A549 (cell line): Measurements from ENCODE around the gene IFT74. TPM values are rescaled to one million over a fixed set of nuclear protein-coding genes. Genes with fewer than 3 reads are reported as not detected.

Experiments
- ATAC-seq, 2 experiments: fragments of 200-7000 bp in 1 of 2; fragments of >200 bp in 1 of 2; cut with Nextera tagmentation in 1 of 2; cut with Tn5 transposase in 1 of 2; 3 replicates each; pipeline versions ENCODE4 v1.8.0 to v1.9.1; 2018 to 2020; ENCODE audit warnings: mild to moderate bottlenecking in 1 of 2, moderate library complexity in 1 of 2
- CTCF ChIA-PET: fragments of 300-600 bp; sonication (Branson Sonifier 250); formaldehyde crosslinking; extraction: SDS; loops from one replicate; lab custom pipeline; 2021; ENCODE audit warnings: antibody characterized with exemption, inconsistent platforms; lab: Yijun Ruan, JAX
- POLR2A ChIA-PET: fragments of 350-600 bp; formaldehyde crosslinking; extraction: SDS; loops from one replicate; lab custom pipeline; 2021; ENCODE audit warnings: antibody characterized with exemption, inconsistent platforms; lab: Yijun Ruan, JAX
- DNase-seq, 2 experiments: peaks; one replicate each; pipeline versions ENCODE4 v3.0.0 to v3.0.0-alpha.2; 2011 to 2016; ENCODE audit warnings: low read depth in 1 of 2, low spot score in 1 of 2
- FAIRE-seq: peaks from 2 replicates; lab custom pipeline; 2011; peaks lifted over from hg19 to GRCh38; lab: Jason Lieb, UNC
- H3K27ac ChIP-seq, 2 experiments: fragments of >200 bp; sonication (Bioruptor Twin); formaldehyde crosslinking; 3 replicates each; pipeline ENCODE4 v1.5.1; 2016 to 2017
- H3K4me1 ChIP-seq: fragments of >200 bp; sonication (Bioruptor Twin); formaldehyde crosslinking; 3 replicates; pipeline ENCODE4 v1.6.1; 2016
- H3K4me2 ChIP-seq: fragments of >200 bp; sonication (Bioruptor Twin); formaldehyde crosslinking; 3 replicates; pipeline ENCODE4 v1.6.1; 2016
- H3K4me3 ChIP-seq: fragments of >200 bp; sonication (Bioruptor Twin); formaldehyde crosslinking; 3 replicates; pipeline ENCODE4 v1.5.1; 2016
- H3K9me3 ChIP-seq: fragments of >200 bp; sonication (Bioruptor Twin); formaldehyde crosslinking; 3 replicates; pipeline ENCODE4 v1.6.1; 2016
- BHLHE40 ChIP-seq: IDR thresholded peaks from 2 replicates; pipeline ENCODE4 v1.6.1; 2012; ENCODE audit warnings: low read depth, low read length, inconsistent platforms
- CHD2 ChIP-seq: fragments of 150-350 bp; IDR thresholded peaks from 2 replicates; pipeline ENCODE4 v1.6.1; 2014; ENCODE audit warnings: low read length; ENCODE audit not compliant: partially characterized antibody
- CTCF ChIP-seq: fragments of >200 bp; sonication (Bioruptor Twin); formaldehyde crosslinking; IDR thresholded peaks from 3 replicates; pipeline ENCODE4 v1.5.1; 2016
- ELK1 ChIP-seq: fragments of 150-350 bp; IDR thresholded peaks from 2 replicates; pipeline ENCODE4 v1.6.1; 2014; ENCODE audit warnings: low read depth, mild to moderate bottlenecking, low read length
- ESRRA ChIP-seq: fragments of 150-350 bp; IDR thresholded peaks from 2 replicates; pipeline ENCODE4 v1.6.1; 2014; ENCODE audit warnings: mild to moderate bottlenecking, low read length, borderline replicate concordance
- GATA3 ChIP-seq: IDR thresholded peaks from 2 replicates; pipeline ENCODE4 v1.6.1; 2012; ENCODE audit warnings: borderline replicate concordance
- HDAC2 ChIP-seq: fragments of 200-600 bp; sonication (generic); IDR thresholded peaks from 2 replicates; pipeline ENCODE4 v1.6.1; 2016
- HMGXB4 ChIP-seq: fragments of 250-450 bp; sonication (Bioruptor Pico); IDR thresholded peaks from 2 replicates; pipeline ENCODE4 v1.5.0; 2021; ENCODE audit warnings: mild to moderate bottlenecking, moderate library complexity, borderline replicate concordance
- KDM1A ChIP-seq: fragments of 200-600 bp; sonication (generic); IDR thresholded peaks from 2 replicates; pipeline ENCODE4 v1.6.1; 2016; ENCODE audit warnings: low read depth, mild to moderate bottlenecking
- NR3C1 ChIP-seq: fragments of >200 bp; sonication (Bioruptor Twin); formaldehyde crosslinking; IDR thresholded peaks from 3 replicates; pipeline ENCODE4 v1.6.1; 2017
- PBX3 ChIP-seq: IDR thresholded peaks from 2 replicates; pipeline ENCODE4 v1.6.1; 2012
- PHF8 ChIP-seq: fragments of 200-600 bp; sonication (generic); IDR thresholded peaks from 2 replicates; pipeline ENCODE4 v1.6.1; 2016; ENCODE audit warnings: low read depth, mild to moderate bottlenecking, antibody characterized with exemption, moderate library complexity, borderline replicate concordance
- REST ChIP-seq: fragments of 200-600 bp; sonication (generic); IDR thresholded peaks from 2 replicates; pipeline ENCODE4 v1.6.1; 2016; ENCODE audit warnings: antibody characterized with exemption, mild to moderate bottlenecking, moderate library complexity
- RFX5 ChIP-seq: fragments of 450-650 bp; IDR thresholded peaks from 2 replicates; pipeline ENCODE4 v1.7.1; 2014; ENCODE audit warnings: antibody characterized with exemption, mild to moderate bottlenecking, moderate library complexity
- RNF2 ChIP-seq: fragments of 200-600 bp; sonication (generic); IDR thresholded peaks from 2 replicates; pipeline ENCODE4 v1.6.1; 2016; ENCODE audit warnings: low read depth, mild to moderate bottlenecking, antibody characterized with exemption, moderate library complexity, borderline replicate concordance
- ZC3H11A ChIP-seq: fragments of 450-650 bp; IDR thresholded peaks from 2 replicates; pipeline ENCODE4 v1.6.1; 2014; ENCODE audit warnings: antibody characterized with exemption, mild to moderate bottlenecking
- ZFP36 ChIP-seq: fragments of 450-650 bp; IDR thresholded peaks from 2 replicates; pipeline ENCODE4 v1.6.1; 2014; ENCODE audit warnings: borderline replicate concordance; ENCODE audit not compliant: partially characterized antibody
- ZNF302 ChIP-seq: fragments of 250-450 bp; sonication (Bioruptor Pico); IDR thresholded peaks from 2 replicates; pipeline ENCODE4 v1.9.0; 2021; ENCODE audit warnings: inconsistent platforms, mild to moderate bottlenecking, moderate library complexity
- WGBS: methylation state at CpG from one replicate; pipeline ENCODE4 v1.1.6; 2017; ENCODE audit errors: missing lambda C conversion rate; 5-methylcytosine and 5-hydroxymethylcytosine counted together
- polyA plus RNA-seq, 4 experiments: library from polyadenylated mRNA; depleted of rRNA in 3 of 4; stranded (reverse); fragments of >200 nt; fragmentation: RNase III in 1 of 4; extraction: RNeasy Plus Mini Kit Qiagen cat#74134 plus additional on column Dnase treatment in 1 of 4; gene quantifications; 2 replicates in 3 of 4; 3 replicates in 1 of 4; pipeline ENCODE4 v1.2.3, GENCODE V29; 2011 to 2017

The IFT74 gene
- polyA plus RNA-seq, 2 of the 4 experiments (the other 2 are of a cell fraction): 16.1 to 26.3 TPM

- TF ChIP-seq HMGXB4 (CRISPR knock-in tag): no peak
- no peak for TF ChIP-seq KDM1A
- no peak for TF ChIP-seq RNF2
- TF ChIP-seq NR3C1: no peak
- TF ChIP-seq ELK1: no peak
- TF ChIP-seq RFX5: no peak
- no peak for TF ChIP-seq ESRRA
- TF ChIP-seq HDAC2: no peak
- TF ChIP-seq PHF8: no peak
- no peak for TF ChIP-seq REST
- TF ChIP-seq ZFP36: no peak
- no peak for TF ChIP-seq PBX3
- no peak for TF ChIP-seq ZC3H11A
- TF ChIP-seq ZNF302: no peak
- no peak for TF ChIP-seq GATA3
- no peak for TF ChIP-seq CHD2
- TF ChIP-seq CTCF: no peak
- TF ChIP-seq BHLHE40: no peak
- no peak for ATAC-seq
- no peak for DNase-seq
- Histone ChIP-seq H3K4me1 (no peaks in the 10 kb centered on the region), H3K4me3 (no peak overlapping the region), H3K4me2 (no peak overlapping the region), H3K27ac (no peak overlapping the region), H3K9me3 (no peaks in the 10 kb centered on the region)
- FAIRE-seq: no peak
- ChIA-PET POLR2A (no interaction called here), CTCF (interaction anchor here (1.2 kb wide), 1 partner anchor 41 kb away, joined by 4 read pairs; no protein-coding TSS in a partner anchor)
- 53% methylated on average over 4 of the region's 4 CpGs for WGBS
These were observed 117.9 kb downstream of the IFT74 start for GRCh38 chr9:27073841-27074728.
